Aortic smooth muscle cell (primary cell): ENCODE results near the gene IRGM. TPM values are rescaled to one million over a fixed set of nuclear protein-coding genes. Genes with fewer than 3 reads are reported as not detected.

Source experiments
- total RNA-seq: library from RNA; depleted of rRNA; stranded (reverse); fragments of >200 nt; gene quantifications from 2 replicates; pipeline ENCODE4 v1.2.3, GENCODE V29; 2014

The IRGM gene, protein sequence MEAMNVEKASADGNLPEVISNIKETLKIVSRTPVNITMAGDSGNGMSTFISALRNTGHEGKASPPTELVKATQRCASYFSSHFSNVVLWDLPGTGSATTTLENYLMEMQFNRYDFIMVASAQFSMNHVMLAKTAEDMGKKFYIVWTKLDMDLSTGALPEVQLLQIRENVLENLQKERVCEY
- 0.12 TPM in 1 of 2 replicates, not detected in the other for total RNA-seq

DNA sequence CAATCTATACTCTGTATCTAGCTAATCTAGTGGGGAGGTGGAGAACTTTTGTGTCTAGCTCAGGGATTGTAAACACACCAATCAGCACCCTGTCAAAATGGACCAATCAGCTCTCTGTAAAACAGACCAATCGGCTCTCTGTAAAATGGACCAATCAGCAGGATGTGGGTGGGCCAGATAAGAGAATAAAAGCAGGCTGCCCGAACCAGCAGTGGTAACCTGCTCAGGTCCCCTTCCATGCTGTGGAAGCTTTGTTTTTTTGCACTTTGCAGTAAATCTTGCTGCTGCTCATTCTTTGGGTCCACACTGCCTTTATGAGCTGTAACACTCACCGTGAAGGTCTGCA is at the start of gene IRGM:
IRGM (plus strand) TSS at position 214 of the 346 bp plus-strand sequence. CDS start 1,603 bp downstream, outside the sequence.

Other genes with a start within 250 kb of the IRGM start
- 12.4 and 17.6 TPM in 2 replicates for gene SYNPO, start 205.9 kb upstream of the IRGM start, total RNA-seq
- gene MYOZ3, start 185.3 kb upstream of the IRGM start, total RNA-seq, result 0.37 and 0.40 TPM in 2 replicates
- 17.7 and 21.3 TPM in 2 replicates for gene RBM22, start 145.5 kb upstream of the IRGM start, total RNA-seq
- gene DCTN4, start 87.5 kb upstream of the IRGM start, total RNA-seq, result 49.7 and 57.2 TPM in 2 replicates
- 52.2 and 87.1 TPM in 2 replicates for gene SMIM3, start 67.8 kb upstream of the IRGM start, total RNA-seq
- 4.4 and 4.9 TPM in 2 replicates for gene ZNF300, start 58.5 kb downstream of the IRGM start, total RNA-seq
- gene GPX3, start 174.1 kb downstream of the IRGM start, total RNA-seq, result 21.5 and 26.4 TPM in 2 replicates
- 44.8 and 51.9 TPM in 2 replicates for gene TNIP1, start 234.5 kb downstream of the IRGM start, total RNA-seq